HG03378 (cell line): Measurements from ENCODE around the gene NENF.

Experiments
- ATAC-seq: cut with Tn5 transposase; IDR thresholded peaks from one replicate; pipeline ENCODE4 v1.9.1; 2021; ENCODE audit warnings: mild to moderate bottlenecking, moderate library complexity; ENCODE audit not compliant: unreplicated experiment

NENF gene

GRCh38 chr1:212430955-212431394 is 1.7 kb upstream of the NENF start:
- no peak for ATAC-seq

DNA sequence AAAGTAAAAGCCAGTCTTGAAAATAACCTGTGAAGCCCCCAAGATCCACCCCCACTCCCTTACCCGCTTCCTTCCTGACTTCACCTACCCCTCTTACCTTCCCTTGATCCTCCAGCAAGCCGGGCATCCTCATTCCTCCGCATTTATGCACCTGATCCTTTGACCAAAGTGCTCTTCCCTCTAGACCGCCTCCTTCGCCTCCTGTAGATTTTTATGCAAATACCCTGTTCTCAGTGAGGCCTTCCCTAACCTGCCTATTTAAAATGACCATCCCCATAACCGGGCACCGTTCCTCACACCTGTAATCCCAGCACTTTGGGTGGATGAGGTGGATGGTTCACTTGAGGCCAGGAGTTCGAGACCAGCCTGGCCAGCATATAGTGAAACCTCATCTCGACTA is 1.1 kb upstream of the NENF start:
- ATAC-seq: no peak

DNA sequence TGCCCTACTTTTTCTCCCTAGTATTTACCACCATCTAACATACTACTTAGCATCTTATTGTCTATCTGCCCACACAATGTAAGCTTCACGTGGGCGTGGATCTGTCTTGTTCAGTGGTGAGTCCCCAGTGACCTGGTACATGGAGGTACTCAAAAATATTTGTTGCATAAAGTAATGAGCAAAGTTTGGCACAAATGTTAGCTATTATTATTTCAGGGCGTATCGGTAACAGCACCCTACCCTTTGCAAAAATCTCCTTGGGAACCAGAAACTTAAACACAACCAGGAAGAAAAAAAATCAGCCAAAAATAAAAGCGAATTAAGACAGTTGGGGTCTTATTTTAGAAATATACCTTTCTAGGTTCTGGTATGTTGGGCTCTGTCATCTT is 454 bp upstream of the NENF start:
- peak; percentile 5 for ATAC-seq

DNA sequence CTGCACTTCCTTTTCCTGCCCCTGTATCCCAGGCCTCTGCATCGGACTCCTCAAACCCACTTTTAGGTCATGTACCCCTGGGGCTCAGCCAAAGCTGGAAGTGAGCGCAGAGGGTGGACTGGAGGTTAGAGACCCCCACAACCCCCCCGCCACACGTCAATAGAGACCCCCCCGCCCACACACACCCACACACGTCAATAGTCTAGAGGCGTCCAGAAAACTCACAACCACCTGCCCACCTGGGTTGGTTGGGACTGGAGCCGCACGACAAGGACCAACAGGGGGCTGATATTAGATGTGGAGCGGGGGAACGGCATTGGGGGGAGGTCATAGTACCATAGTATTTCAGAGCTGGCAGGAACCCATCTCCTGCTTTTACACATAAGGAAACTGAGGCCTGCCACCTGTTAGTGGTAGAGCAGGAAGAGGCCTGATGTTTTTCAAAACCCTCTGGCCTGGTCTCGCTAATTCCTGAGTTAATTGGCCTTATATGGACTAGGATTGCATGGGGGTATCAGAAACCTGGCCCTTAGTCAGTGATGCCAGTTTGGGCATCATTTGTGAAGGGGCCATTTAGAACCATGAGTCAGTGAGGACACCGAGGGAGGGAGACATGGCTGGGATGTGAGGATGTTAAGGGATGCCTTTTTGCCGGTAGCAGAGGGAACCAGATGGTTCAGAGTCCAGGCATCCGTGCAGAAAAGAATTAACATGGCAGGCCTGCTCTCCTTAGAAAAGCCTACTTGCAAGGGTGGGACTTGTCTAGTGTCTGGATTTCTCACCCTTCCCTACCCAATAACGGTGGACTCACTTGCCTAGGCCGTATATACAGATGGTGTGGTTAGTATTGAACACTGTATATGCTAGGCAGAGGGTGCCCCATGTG is 1.1 kb downstream of the NENF start:
- no peak for ATAC-seq

DNA sequence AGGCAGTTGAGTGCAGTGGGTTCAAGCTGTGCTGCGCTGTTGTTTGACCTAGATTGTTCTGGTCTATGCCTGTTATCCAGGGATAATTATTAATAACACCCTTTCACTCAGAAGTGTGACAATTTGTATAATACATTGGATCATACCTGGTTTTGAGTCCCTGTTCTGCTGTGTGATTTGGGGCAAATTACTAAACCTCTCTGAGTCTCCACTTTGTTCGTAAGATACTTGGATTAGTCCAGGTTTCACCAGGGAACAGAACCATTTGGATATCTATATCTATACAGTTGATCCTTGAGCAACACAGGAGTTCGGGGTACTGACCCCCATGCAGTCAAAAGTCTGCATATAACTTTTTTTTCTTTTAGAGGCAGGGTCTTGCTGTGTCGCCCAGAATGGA is 2.3 kb downstream of the NENF start:
- no peak for ATAC-seq

GRCh38 chr1:212437179-212437798 is 4.6 kb downstream of the NENF start:
- no peak for ATAC-seq

DNA sequence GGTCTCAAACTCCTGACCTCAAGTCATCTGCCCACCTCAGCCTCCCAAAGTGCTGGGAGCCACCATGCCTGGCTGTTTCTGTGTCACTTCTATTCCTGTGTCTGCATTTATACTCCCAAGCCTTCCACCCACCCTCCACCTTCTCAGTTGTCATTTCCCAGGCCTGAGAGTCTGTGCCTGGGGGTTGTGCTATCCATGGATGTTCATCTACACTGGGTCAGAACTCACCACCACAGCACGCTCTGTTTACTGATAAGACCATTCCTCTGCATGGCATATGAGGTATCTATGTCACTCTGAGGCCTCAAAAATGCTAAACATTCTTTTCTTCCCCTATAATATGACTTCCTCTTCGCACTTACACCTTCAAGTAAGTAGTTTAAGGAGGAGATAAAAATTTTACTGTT is 6.1 kb downstream of the NENF start:
- ATAC-seq: no peak

GRCh38 chr1:212440419-212440818 is 7.7 kb downstream of the NENF start:
- no peak for ATAC-seq

- ATAC-seq: no peak
Observed at GRCh38 chr1:212442408-212442807, 9.7 kb downstream of the NENF start.

- ATAC-seq: no peak
Observed at GRCh38 chr1:212446333-212446732, 13.6 kb downstream of the NENF start.

DNA sequence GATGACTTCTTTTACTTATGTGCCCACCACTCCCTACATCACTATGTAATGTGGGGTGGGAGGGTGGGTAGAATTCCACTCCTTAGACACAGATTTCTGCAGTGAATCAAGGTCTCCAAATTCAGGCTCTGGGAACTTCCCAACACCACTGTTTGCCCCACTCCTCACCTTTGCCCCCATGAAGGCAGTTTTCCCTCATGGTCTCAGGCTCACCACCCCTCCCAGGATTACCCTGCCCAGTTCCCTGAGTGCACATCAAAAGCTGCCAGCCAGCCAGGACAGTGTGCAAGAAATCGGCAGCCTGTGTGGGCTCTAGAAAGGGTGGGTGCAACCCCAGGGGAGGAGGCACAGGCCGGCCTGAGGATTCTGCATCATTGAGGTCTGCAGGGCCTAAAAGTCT is 14.8 kb downstream of the NENF start:
- no peak for ATAC-seq

GRCh38 chr1:212450331-212450881 is 17.7 kb downstream of the NENF start:
- no peak for ATAC-seq

- ATAC-seq: no peak
Observed at GRCh38 chr1:212451416-212452322, 18.9 kb downstream of the NENF start.

GRCh38 chr1:212452323-212453155 is 19.8 kb downstream of the NENF start:
- ATAC-seq: no peak

DNA sequence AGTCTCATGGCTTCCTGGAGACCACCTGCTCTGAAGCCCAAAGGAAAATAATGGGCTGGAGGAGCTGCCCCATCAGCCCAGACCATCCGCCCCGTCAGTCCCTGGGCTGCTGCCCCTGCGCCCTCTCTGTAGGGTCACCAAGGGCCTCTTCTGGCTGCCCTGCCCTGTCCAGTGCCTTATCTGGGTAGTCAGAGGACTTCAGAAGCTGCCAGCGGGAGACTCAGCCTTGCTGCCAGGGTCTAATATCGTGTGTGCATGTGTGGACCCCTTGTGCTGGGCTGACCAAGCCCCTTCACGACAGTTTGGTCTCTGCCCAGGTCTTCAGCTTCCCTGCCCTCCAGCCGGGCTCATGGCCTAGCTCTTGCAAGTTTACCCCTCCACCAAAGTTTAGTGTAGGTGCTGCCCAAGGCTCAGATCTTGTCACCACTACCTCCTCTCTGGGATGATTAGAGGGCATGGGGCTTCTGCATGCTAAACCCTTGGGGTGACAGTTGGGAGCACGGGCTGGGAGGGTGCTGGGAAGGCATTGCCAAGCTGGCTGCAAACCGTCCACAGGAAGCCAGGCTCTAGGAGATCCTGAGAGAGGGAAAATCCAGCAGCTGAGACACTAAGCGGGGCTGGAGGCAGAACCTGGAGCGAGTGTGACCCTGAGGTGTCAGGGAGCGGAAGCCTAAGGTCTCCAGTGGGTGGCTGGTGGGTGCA is 20.6 kb downstream of the NENF start:
- no peak for ATAC-seq

- ATAC-seq: no peak
Observed at GRCh38 chr1:212454741-212455140, 22.0 kb downstream of the NENF start.

GRCh38 chr1:212455401-212455800 is 22.7 kb downstream of the NENF start:
- no peak for ATAC-seq

DNA sequence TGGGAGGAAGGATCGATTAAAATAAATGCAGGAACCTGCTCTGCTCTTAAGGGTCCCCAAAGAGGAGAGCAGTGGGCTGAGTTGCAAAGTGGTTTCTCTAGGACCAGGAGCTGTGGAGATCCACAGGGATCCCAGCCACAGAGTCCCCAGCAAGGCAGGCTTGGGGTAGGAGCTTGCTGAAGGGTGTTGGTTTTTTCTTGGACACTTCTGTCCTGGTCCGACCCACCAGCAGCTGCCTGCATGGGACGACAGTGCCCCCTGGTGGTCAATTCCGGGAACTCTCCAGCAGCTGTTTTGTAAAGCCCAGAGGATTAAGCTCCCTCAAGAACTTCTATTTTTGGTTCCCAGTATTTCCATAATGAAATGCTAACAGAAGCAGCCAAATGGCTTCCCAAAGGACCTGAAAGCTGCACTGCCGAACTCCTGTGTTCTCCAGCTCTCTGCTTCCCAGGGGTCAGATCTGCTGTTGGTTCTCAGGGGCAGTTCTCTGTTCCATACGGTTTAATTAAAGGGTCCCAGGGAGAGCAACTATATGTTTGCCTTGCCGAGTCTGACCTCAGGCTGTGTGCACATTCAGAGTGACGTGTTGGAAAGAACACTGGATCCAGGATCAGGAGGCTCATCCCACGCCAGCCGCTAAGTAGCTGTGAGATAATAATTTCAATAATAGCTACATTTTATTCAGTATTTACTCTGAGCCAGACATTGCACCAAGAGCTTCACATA is 23.2 kb downstream of the NENF start:
- peak; percentile 66 for ATAC-seq
